DND-41 (cell line): ENCODE measurements around the gene MRM2.

Experiments used
- EZH2 ChIP-seq: IDR thresholded peaks from 3 replicates; pipeline ENCODE4 v1.6.1; 2012; ENCODE audit warnings: borderline replicate concordance, low read depth, mild to moderate bottlenecking, moderate library complexity, low read length, inconsistent platforms; ENCODE audit not compliant: severe bottlenecking
- TF ChIP-seq, protein P1 (sequence below): IDR thresholded peaks from 2 replicates; pipeline ENCODE4 v1.5.1; 2012; ENCODE audit warnings: borderline replicate concordance, low read length, moderate library complexity, mild to moderate bottlenecking; ENCODE audit not compliant: poor library complexity, severe bottlenecking; ENCODE audit errors: extremely low read depth

GRCh38 chr7:2274666-2275065 lies 32.7 kb upstream of the MRM2 start:
- TF ChIP-seq, protein P1, sequence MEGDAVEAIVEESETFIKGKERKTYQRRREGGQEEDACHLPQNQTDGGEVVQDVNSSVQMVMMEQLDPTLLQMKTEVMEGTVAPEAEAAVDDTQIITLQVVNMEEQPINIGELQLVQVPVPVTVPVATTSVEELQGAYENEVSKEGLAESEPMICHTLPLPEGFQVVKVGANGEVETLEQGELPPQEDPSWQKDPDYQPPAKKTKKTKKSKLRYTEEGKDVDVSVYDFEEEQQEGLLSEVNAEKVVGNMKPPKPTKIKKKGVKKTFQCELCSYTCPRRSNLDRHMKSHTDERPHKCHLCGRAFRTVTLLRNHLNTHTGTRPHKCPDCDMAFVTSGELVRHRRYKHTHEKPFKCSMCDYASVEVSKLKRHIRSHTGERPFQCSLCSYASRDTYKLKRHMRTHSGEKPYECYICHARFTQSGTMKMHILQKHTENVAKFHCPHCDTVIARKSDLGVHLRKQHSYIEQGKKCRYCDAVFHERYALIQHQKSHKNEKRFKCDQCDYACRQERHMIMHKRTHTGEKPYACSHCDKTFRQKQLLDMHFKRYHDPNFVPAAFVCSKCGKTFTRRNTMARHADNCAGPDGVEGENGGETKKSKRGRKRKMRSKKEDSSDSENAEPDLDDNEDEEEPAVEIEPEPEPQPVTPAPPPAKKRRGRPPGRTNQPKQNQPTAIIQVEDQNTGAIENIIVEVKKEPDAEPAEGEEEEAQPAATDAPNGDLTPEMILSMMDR, result no peak
- TF ChIP-seq EZH2, result no peak
